Liver (tissue), 3 donors: ENCODE measurements around the gene AOPEP.

Experiments used
- REST ChIP-seq: IDR thresholded peaks from 2 replicates; pipeline ENCODE4 v1.6.1; 2016; ENCODE audit warnings: antibody characterized with exemption, mild to moderate bottlenecking
- TF ChIP-seq, protein P1 (sequence below): IDR thresholded peaks from 2 replicates; pipeline ENCODE4 v1.6.1; 2016; ENCODE audit warnings: antibody characterized with exemption
- TF ChIP-seq, protein P2 (sequence below): IDR thresholded peaks from 2 replicates; pipeline ENCODE4 v1.6.1; 2016; ENCODE audit warnings: antibody characterized with exemption
- TF ChIP-seq, protein P3 (sequence below): fragments of 150-350 bp; IDR thresholded peaks from 2 replicates; pipeline ENCODE4 v1.5.1; 2017; ENCODE audit warnings: improper control_type of control experiment, low read depth, low read length; ENCODE audit not compliant: missing input control
- TF ChIP-seq, protein P4 (sequence below): IDR thresholded peaks from 2 replicates; pipeline ENCODE4 v1.6.1; 2016; ENCODE audit warnings: antibody characterized with exemption
- donor health status: healthy.
- donor health status: healthy.

- TF ChIP-seq REST, result no peak
- TF ChIP-seq, protein P1, sequence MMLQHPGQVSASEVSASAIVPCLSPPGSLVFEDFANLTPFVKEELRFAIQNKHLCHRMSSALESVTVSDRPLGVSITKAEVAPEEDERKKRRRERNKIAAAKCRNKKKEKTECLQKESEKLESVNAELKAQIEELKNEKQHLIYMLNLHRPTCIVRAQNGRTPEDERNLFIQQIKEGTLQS, result no peak
- TF ChIP-seq, protein P2, sequence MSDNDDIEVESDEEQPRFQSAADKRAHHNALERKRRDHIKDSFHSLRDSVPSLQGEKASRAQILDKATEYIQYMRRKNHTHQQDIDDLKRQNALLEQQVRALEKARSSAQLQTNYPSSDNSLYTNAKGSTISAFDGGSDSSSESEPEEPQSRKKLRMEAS, result peak; percentile 95
- TF ChIP-seq, protein P3, sequence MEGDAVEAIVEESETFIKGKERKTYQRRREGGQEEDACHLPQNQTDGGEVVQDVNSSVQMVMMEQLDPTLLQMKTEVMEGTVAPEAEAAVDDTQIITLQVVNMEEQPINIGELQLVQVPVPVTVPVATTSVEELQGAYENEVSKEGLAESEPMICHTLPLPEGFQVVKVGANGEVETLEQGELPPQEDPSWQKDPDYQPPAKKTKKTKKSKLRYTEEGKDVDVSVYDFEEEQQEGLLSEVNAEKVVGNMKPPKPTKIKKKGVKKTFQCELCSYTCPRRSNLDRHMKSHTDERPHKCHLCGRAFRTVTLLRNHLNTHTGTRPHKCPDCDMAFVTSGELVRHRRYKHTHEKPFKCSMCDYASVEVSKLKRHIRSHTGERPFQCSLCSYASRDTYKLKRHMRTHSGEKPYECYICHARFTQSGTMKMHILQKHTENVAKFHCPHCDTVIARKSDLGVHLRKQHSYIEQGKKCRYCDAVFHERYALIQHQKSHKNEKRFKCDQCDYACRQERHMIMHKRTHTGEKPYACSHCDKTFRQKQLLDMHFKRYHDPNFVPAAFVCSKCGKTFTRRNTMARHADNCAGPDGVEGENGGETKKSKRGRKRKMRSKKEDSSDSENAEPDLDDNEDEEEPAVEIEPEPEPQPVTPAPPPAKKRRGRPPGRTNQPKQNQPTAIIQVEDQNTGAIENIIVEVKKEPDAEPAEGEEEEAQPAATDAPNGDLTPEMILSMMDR, result no peak
- TF ChIP-seq, protein P4, sequence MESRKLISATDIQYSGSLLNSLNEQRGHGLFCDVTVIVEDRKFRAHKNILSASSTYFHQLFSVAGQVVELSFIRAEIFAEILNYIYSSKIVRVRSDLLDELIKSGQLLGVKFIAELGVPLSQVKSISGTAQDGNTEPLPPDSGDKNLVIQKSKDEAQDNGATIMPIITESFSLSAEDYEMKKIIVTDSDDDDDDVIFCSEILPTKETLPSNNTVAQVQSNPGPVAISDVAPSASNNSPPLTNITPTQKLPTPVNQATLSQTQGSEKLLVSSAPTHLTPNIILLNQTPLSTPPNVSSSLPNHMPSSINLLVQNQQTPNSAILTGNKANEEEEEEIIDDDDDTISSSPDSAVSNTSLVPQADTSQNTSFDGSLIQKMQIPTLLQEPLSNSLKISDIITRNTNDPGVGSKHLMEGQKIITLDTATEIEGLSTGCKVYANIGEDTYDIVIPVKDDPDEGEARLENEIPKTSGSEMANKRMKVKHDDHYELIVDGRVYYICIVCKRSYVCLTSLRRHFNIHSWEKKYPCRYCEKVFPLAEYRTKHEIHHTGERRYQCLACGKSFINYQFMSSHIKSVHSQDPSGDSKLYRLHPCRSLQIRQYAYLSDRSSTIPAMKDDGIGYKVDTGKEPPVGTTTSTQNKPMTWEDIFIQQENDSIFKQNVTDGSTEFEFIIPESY, result peak; percentile 81
These were observed 101.2 kb downstream of the AOPEP start for GRCh38 chr9:94827584-94828304.
